NB4 (cell line): ENCODE data around the gene NHLH2.

Experiments
- CTCF ChIP-seq: IDR thresholded peaks from one replicate; pipeline ENCODE4 v1.5.1; 2012; ENCODE audit warnings: low read depth, low read length
- MYC ChIP-seq: IDR thresholded peaks from 2 replicates; pipeline ENCODE4 v1.6.1; 2011; ENCODE audit warnings: low read depth, low read length
- POLR2A ChIP-seq: IDR thresholded peaks from 2 replicates; pipeline ENCODE4 v1.6.1; 2011; ENCODE audit warnings: mild to moderate bottlenecking; ENCODE audit not compliant: insufficient read length; ENCODE audit errors: extremely low read depth

DNA sequence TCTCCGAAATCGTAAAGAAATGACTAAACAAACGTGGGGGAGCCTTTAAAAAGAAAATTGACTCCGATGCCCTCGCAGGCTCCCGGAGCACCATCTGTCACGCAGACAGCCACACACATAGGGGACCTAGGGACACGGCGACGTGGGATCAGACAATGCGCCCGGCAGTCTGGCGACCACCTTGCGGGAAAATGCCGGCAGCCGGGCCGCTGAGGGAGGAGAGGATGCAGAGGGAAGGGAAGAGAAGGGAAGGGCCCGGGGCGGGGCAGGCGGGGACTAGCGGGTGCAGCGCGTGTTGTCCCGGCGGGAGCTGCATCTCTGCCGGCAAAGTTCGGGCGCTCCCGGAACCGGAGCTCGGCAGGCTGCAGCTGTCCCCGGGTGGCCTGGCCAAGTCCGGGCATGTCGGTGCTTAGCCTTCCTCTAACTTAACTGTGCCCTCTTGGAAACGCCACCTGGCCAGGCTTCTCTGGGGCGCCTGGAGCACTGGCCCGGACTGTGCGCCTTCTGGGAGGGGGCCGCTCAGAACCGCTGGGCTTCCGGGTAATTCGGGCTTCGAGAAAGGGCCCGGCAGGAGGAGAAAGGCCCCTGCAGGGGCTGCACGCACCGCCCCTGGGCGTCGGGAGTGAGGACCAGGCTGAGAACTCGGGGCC lies 1.8 kb downstream of the NHLH2 start:
- TF ChIP-seq MYC, result no peak
- TF ChIP-seq CTCF, result no peak
- TF ChIP-seq POLR2A, result no peak
